COLO668 (cell line): ENCODE data around the gene CD99L2.

Experiments
- DNase-seq: peaks from one replicate; lab custom pipeline; 2025; ENCODE audit not compliant: unreplicated experiment; lab: John Stamatoyannopoulos, UW

The CD99L2 gene

DNA sequence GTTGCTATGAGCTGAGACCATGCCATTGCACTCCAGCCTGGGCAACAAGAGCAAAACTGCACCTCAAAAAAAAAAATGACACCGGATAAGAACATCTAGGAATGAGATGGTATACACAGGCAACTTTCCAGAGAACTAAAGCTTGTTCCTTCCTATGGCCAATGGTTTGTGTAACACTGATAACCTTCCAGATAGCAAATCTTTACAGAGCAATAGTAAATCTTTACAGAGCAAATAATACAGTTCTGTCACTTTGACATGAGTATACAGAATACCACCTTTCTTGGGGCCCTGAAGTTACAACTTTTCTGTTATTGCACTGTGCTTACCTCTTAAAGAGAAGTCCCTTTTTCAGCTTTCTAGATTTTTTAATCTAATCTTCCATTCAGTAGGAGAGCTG, 91.6 kb downstream of the CD99L2 start:
- DNase-seq = no peak

DNA sequence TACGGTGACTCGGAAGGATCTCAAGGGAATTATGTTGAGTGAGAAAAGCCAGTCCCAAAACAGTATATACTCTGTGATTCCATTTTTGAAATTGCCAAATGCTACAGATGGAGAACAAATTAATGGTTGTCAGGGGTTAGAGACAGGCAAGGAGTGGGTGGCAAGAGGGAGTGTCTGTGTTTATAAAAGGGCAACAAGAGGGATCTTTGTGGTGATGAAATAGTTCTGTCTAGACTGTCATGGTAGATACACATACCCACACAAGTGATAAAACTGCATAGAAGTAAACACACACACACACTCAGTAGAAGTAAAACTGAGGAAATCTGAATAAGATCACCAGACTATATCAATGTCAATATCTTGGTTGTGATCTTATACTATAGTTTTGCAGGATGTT, 92.7 kb downstream of the CD99L2 start:
- no peak for DNase-seq

DNA sequence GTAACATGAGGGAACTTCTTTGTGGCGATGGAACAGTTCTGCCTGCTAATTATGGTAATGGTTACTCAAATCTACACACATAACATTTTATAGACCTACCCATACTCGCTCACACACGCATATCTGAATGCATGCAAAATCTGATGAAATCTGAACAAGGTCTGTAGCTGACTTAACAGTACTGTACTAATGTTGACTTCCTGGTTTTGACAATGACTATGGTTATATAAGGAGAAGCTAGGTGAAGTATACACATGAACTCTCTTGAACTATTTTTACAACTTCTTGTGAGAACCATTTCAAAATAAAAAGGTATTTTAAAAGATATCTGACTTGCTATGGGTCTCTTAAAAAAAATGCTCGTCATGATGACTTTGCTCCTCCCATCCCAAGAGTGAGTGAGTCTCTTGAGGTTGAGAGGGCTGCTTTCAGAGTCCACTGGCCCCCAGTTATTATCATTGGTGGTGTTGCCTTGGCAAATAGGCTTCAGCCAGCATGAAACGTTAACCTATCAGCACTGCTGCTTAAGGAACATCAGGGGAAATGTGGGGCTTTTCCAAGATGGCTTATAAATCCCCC, 105.4 kb downstream of the CD99L2 start:
- DNase-seq = no peak

DNA sequence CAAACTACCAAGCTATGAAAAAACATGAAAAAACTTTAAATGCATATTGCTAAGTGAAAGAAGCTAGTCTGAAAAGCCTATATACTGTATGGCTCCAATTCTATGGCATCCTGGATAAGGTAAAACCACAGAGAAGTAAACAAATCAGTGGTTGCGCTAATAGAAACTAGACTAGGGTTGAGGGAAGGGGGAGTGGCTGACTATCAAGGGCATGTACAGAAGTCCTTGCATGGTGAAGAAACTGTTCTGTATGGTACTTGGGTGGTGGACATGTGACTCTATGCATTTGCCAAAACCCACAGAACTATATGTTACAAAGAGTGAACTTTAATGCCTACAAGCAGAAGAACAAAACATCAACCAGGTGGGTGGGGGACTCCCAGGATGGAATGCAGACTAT, 108.4 kb downstream of the CD99L2 start:
- no peak for DNase-seq

DNA sequence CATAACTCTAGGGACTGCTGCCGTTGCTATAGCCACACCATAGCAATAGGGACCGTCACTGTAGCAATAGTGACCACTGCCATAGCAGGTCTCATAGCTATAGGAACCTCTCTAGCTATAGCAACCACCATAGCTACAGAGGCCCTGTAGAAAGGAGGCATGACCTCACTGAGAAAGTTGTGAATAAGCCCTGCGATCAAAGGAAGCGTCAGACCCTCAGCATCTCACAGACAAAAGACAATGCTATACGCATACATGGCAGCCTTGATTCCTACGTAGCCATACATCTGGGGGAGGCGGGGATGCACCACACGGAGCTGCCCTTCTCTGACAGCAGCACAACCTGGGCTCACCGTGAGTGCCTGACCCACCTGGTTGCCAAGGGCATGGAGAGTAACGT, 116.8 kb downstream of the CD99L2 start:
- DNase-seq = no peak

DNA sequence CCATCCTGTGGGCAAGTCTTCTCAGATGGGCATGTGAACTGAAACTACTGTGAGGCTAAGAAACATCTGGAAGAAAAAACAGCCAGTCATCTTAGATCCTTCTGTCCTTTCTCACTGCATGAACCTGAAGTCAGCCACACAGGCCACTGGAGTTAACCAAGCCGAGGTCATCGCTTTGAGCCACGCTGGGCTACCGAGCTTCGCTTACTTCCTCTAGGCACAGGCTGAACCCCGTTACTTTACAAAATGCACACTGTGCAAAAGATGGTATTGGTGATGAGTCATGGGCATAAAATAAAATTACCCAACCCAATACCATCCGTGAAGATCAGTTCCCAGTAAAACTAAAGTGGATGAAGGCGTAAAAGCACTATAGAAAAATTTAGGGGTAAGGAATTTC, 119.1 kb downstream of the CD99L2 start:
- no peak for DNase-seq

DNA sequence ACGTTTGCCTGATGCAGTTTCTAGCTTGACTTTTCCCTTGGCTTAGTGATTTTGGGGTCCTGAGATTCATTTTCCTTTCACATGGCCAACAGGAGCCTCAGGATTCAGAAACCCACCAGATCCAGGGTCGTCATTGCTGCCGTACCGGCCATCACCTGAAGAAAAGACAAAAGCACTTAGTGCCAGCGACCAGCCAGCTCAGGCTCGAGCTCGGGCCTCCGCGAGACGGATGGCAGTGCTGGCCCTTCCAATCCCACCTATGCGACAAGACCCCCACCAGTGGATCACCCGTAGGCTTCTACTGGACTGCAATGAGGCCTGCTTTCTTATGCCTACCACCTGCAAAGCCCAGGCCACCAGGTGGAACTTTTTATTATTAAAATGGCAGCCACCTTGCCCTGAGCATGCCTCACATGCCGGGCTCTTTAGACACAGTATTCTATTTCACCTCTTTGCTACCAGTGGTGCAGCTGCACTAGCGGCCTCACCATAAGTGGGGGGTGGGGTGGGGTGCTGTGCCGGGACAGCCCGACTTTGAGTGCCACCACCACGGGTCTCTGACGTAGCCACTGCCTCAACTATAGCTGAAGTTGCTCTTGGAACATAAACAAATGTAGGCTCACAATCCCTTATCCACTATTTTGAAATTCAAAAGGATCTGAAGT, 121.0 kb downstream of the CD99L2 start:
- no peak for DNase-seq

DNA sequence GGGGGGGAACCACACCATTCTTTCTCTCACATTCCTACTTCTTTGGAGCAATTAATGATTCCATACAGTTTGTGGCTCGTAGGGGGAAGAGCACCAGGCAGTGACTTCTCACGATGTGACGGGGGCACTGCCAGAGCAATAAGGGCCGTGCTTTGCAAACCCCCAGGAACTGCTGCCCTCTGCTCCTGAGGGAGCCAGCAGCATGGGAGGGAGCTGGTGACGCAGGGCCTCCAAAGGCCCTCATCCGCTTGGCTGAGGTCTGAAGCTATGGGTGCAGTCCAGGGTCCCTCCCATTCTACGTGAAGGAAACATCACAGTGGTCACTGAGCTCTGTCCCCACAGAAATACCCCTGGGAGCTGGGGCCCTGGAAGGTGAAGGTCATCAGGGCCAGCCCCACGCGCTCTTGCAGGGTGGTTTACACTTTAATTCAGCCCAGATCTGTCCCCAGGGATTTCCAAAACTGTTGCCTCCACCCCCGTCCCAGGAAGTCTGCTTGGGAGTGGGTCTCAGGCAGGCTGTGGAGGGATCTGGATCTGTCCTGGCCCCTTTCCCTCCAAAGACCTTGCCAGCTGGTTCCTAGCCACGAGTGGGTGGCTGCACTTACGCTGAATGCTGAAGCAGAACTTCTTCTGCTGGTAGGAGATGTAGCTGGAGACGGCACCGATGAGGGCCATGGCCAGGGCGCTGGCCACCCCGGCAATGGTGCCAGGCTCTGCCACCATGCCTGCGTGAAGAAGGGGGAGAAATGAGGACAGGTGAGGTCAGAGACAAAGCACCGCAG, 122.7 kb downstream of the CD99L2 start:
- DNase-seq = no peak

DNA sequence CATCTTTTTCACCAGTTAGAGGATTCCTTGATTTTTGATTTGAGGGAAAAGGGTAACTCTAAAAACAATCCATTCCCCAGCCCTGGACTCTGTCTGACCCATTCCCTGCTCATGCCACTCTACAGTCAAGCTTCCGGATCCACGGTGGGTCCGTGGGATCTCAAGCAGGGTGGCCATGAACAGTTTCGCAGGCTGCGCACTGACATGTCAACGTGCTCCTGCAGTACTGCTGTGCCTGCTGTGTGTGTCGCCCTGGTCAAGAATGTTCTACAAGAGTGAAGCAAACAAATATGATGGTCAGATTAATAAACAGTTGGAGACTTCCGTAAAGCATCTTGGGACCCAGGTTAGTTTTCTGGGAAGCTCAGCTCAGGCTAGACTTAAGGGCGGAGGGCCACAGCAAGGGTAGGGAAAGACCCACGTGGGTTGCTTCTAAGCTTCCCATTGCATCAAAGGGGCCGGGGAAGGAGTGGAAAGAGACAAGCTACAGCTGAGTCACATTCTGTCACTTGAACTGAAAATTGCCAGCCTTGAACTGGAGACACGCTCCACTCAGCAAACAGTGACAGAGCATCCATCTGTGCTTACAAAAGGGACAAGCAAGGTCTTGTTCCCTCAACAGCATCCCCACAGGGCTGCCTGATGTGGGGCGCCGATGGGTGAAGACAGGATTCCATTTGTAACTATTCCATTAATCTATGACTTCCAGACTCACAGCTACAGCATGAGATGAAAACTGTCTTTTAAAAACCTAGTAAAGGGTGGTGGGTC, 123.5 kb downstream of the CD99L2 start:
- no peak for DNase-seq

DNA sequence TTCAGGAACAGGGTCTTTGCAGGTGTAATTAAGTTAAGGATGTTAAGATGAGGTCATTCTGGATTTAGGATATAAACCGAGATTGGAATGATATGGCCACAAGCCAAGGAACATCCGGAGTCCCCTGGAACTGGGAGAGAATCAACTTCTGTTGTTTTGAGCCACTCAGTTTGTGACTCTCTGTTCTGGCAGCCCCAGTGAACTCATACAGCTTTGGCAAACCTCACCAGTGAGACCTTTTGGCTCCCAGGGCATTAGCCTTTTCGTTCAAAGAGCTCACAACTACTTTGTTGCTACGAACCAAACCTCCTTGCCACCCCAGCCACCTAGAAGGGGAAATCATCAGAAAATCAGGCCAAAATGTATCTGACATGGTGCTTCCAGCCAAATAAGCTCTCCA, 124.8 kb downstream of the CD99L2 start:
- no peak for DNase-seq

DNA sequence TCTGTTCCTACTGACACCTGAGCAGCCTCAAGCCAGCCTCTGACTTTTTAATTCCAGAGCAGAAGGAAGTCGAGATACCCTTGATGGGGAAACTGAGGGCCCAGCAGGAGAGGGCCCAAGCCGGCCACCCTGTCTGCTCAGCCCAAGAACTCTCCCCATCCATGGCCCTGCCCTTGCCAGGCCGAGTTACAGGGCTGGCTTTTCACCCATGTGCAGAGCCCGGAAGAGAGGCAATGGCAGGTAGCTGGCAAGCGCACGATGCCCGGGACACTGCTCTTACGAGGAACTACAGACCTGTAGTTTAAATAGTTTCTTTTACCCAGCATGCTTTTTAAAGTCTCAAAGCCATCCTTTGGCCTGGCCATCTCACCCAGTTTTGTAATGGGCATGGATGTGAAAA, 125.4 kb downstream of the CD99L2 start:
- DNase-seq = no peak

DNA sequence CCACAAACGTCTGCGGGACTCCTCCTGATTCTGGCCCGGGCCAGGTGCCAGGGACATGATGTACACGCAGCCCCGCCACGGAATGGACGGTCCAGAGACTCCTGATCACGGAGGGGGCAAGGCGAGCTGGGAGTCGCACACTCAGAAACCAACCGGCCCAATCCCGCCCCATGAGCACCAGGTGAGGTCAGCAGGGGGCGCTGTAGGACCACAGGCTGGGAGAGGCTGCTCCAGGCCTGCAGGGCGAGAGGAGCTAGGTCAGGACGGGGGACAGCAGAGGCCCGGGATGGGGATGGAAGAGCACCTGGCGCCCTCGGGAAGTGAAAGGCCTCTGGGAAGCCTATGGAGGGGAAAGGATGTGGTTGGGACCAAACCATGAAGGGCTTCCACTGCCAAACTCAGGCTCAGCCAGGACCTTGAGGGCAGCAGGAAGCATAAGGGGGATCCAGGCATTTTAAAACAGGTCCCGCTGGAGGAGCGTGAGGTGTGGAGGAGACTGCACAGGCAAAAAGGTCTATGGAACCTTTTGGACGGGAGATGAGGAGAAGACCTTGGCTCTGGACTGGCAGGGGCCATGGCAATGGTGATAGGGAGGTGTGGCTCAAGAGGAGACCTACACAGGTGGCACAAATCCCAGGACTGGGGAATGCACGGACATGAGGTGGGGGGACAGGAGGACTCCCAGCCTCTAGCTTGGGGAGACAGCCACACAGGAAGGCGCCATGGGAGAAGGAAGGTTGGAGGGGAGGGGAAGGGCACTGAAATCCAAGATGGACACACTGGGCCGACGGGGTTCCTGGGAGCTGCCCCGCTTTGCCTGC, 126.1 kb downstream of the CD99L2 start:
- DNase-seq = peak; percentile 88

DNA sequence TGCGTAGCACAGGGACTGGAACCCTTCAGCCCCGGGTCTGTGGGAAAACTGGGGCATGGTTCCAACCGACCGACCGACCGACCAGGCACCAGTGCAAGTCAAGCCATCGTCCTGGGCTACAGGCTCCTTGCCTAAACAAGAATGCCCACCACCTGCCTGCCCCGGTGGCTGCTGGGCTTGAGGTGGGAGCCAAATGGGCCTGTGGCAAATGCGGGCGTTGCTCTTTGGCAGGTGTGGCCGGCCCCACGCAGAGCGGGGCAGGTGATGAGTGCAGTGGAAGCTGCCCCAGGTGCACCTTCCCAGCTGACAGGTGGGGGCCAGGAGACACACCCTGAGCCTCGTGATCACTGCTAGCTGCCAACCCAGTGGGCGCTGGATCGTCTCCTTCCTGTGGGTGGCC, 127.4 kb downstream of the CD99L2 start:
- peak; percentile 70 for DNase-seq

DNA sequence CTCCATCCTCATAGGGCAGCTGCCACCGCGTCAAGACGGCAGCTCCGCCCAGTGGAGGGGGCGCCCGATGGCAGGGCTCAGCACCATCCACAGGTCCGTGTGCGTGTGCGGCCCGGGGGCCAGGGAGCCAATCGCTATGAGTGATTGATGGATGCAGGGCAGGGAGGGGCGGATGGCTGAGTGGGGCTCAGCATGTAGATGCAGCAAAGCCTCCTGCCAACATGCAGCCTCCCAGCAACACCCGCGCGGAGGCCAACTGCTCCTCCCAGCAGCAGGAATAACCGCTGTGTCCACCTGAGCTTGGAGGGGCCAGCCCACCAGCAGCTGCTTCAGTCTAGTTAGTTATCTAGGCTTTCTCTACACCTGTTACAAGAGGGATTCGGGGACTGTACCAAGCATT, 127.8 kb downstream of the CD99L2 start:
- DNase-seq = no peak

DNA sequence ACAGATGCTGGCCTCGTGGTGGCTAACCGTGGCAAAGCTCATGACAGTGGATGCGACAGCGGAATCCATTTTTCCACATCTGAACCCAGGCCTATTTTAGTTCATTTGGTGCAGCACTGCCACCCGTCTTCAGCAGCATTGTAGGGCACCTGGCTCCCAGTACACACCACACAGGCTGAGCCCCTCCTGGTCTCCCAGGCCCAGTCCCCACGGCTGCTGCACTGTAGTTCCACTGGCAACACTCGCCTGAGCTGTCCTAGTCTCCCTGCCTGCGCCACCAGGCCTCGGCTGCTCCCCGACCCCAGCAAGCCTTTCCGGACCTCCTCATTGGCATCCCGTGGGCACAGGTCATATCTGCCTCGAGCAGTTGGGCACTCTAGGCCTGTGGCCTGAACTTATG, 129.1 kb downstream of the CD99L2 start:
- DNase-seq = no peak

DNA sequence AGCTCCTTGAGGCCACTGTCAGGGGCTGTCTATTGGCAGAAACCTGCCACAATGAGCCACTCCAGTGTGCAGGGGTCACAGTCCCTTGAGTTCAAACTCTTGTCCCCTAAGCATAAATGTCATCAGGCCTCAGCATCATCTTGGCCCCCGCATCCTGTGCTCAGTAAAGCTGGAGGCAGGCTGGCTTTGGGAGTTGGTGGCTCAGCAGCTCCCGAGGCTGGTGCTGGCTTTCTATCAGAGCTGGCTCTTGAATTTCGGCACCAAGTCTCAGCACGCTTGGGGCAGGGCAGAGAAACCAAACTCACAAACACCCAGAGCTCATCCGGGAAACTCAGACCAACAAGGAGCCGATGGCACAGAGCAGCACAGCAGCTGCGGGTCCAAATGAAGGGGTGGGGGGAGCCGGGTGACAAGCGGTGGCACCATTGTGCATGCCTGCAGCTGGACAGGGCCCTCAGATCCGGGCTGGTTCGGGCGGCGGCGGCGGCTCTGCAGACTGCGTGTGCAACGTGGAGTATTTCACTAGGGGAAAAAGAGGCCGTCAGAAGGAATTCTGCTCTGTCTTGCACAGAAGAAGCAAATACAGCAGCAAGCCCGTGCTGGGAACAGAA, 129.8 kb downstream of the CD99L2 start:
- no peak for DNase-seq

DNA sequence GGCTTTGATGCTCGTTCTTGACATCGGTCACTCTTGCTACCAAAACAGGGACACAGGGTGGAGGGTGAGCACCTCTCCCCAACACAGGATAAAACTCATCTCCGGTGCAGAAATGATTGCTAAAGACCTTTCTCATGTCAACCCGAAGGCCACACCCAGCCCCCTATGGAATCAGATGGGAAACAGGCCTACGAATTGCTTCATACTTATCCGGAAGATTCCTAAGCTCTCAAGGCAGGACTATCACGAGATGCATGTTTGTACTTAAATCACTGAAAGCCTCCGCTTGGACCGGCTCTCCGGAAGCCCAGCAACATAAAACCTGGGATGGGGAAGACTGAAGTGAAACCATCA, 130.4 kb downstream of the CD99L2 start:
- no peak for DNase-seq

DNA sequence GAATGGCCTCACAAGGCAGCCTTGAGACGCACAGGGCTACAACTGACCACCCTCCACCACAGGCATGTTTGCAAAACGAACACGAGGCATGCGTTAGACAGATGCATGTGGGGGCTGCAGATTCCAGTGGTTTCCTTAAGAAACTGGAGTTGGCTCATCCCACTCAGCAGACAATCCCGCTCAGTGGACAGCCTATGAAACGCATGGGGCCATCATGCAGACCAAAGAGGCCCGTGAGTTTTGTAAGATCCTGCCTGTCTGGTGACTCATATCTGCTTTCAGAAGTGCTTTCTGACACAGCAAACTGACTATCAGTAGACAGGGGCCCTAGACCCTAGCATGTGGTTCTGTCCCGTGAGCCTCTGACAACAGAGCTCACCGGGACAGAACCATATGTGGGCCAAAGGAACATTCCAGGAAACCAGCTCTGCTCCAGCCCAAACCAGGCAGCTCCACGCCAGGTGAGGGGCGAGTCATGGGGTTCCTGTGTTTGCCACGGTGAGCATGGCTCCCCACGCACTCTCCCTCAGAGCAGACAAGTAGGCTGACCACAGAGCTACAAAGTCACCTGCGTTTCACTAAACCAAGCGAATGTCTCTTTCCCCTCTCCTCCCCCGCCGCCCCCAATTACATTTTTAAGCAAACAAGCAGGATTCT, 130.9 kb downstream of the CD99L2 start:
- DNase-seq = no peak

DNA sequence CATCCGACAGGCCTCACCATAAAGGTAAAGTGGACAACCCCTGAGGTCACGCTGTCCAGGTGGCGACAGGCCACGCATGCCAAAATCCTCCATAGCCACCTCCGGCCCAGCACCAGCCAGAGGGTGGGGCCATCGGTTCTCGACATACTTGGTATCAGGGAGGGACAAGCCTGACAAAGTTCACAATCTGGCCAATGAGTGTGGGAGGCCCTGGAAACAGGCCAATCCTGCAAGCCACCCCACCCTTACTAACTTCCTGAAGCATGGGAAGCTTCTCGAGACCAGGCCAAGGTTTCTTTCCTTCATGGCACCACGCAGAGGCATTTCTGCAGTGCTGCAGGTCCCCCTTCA, 131.4 kb downstream of the CD99L2 start:
- DNase-seq = no peak
